Transverse colon (tissue), 4 donors: ENCODE measurements around the gene EFCAB8. TPM values are rescaled to one million over a fixed set of nuclear protein-coding genes. Genes with fewer than 3 reads are reported as not detected.

Experiments
- DNase-seq: peaks from one replicate; pipeline ENCODE4 v3.0.0-alpha.2; 2019
- H3K27ac ChIP-seq, 4 donors: fragments of 200-600 bp; sonication (generic); 2 replicates each; pipeline ENCODE4 v1.5.1; 2016 to 2018; ENCODE audit warnings: inconsistent platforms in 4 of 4
- H3K27me3 ChIP-seq: fragments of 200-600 bp; sonication (generic); 2 replicates; pipeline ENCODE4 v1.5.1; 2017; ENCODE audit warnings: inconsistent platforms
- H3K36me3 ChIP-seq, 4 donors: fragments of 200-600 bp; sonication (generic); 2 replicates each; pipeline ENCODE4 v1.5.1; 2017 to 2019; ENCODE audit warnings: inconsistent platforms in 4 of 4
- H3K4me1 ChIP-seq, 4 donors: fragments of 200-600 bp; sonication (generic); 2 replicates each; pipeline ENCODE4 v1.5.1; 2017 to 2020; ENCODE audit warnings: inconsistent platforms in 4 of 4
- H3K4me3 ChIP-seq, 4 donors: fragments of 200-600 bp; sonication (generic); 1 replicate in 1 of 4; 2 replicates in 3 of 4; pipeline versions ENCODE4 v1.5.1 to v1.6.1; 2017 to 2019; ENCODE audit warnings: inconsistent platforms in 4 of 4
- H3K9me3 ChIP-seq, 2 donors: fragments of 200-600 bp; sonication (generic); 2 replicates each; pipeline ENCODE4 v1.5.1; 2017 to 2019; ENCODE audit warnings: inconsistent platforms in 2 of 2
- CTCF ChIP-seq, 5 experiments: fragments of 200-600 bp in 3 of 5; fragments of 450-650 bp in 2 of 5; sonication (generic) in 3 of 5; IDR thresholded peaks; 1 replicate in 2 of 5; 2 replicates in 3 of 5; pipeline ENCODE4 v1.5.1; 2016 to 2017; ENCODE audit warnings: antibody characterized with exemption in 5 of 5, inconsistent platforms in 3 of 5, mild to moderate bottlenecking in 2 of 5, moderate library complexity in 1 of 5
- EP300 ChIP-seq: sonication (generic); formaldehyde crosslinking; IDR thresholded peaks from one replicate; pipeline ENCODE4 v1.6.1; 2017; ENCODE audit warnings: antibody characterized with exemption, low read depth
- POLR2A ChIP-seq: fragments of 450-650 bp; IDR thresholded peaks from one replicate; pipeline ENCODE4 v1.6.1; 2016; ENCODE audit warnings: antibody characterized with exemption, mild to moderate bottlenecking, moderate library complexity
- POLR2AphosphoS5 ChIP-seq, 3 donors: sonication (generic); formaldehyde crosslinking; IDR thresholded peaks; one replicate each; pipeline ENCODE4 v1.6.1; 2016; ENCODE audit warnings: antibody characterized with exemption in 3 of 3
- WGBS, 2 donors: methylation state at CpG; one replicate each; pipeline ENCODE4 v1.1.5; 2018; ENCODE audit warnings: low coverage in 1 of 2; 5-methylcytosine and 5-hydroxymethylcytosine counted together
- in situ Hi-C, 4 donors: fragments of 200-750 bp; cut with MboI; loops; one replicate each; pipeline versions ENCODE4 v1.15.0 to v1.15.1; 2017; ENCODE audit warnings: low sequenced_read_pairs in 3 of 4, low pct_ligation_motif_present in 1 of 4, low pct_unique_long_range_greater_than_20kb in 1 of 4
- intact Hi-C: fragments of 100-400 bp; cut with DNase I; formaldehyde crosslinking; loops from one replicate; pipeline ENCODE4 v1.15.1; 2023; ENCODE audit warnings: low total_unique reads
- total RNA-seq, 4 donors: library from RNA; depleted of rRNA; stranded (reverse); fragments of >200 nt; gene quantifications; one replicate each; pipeline ENCODE4 v1.1.0, GENCODE V29; 2016

Gene EFCAB8
- total RNA-seq, 4 donors from 2014 or later, result 0.14 TPM; not detected in 3

DNA sequence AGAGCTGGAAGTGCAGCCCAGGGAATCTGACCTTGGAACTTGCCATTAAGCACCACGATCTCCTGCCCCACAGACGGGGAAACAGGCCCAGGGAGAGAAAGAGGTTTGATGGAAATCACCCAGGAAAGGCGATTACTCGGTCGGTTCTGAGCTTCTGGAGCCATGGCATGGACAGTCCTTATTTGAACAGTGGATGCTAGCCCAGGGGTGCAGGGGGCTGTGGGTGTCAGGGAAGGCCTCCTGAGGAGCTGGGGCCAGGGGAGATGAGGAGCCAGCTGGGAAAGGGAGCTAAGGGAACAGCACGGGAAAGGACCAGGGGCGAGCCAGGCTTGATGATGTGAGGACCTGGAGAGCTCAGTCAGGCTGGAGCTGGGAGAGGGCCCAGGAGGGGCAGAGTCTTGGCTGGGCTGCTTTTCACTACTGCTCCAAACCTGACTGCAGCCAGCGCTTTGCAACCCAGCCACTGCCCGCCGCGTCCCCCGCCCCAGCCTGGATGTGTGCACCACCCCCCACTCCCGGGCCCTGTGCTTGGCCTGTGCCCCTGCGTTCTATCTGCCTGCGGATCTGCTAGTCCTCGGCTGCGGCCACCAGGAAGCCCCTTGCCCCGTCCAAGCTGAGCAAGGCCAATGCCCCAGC, 127.7 kb downstream of the EFCAB8 start:
- TF ChIP-seq EP300, result no peak
- H3K27ac ChIP-seq, result no peak overlapping the region
- DNase-seq, result no peak
- no peaks in the 10 kb centered on the region for H3K9me3 ChIP-seq
- no peaks in the 10 kb centered on the region for H3K4me1 ChIP-seq
- in situ Hi-C loops (no loop called here), intact Hi-C loops (no loop called here)
- WGBS, 2 donors, result 53 to 79% methylated on average over 3 to 17 of the region's 18 CpGs
- H3K27me3 ChIP-seq, result no peaks in the 10 kb centered on the region
- H3K36me3 ChIP-seq, result no peaks in the 10 kb centered on the region
- no peak overlapping the region for H3K4me3 ChIP-seq

- Histone ChIP-seq H3K27ac (no peak overlapping the region), H3K9me3 (no peaks in the 10 kb centered on the region), H3K4me3 (no peak overlapping the region), H3K4me1 (no peaks in the 10 kb centered on the region), H3K27me3 (no peaks in the 10 kb centered on the region), H3K36me3 (no peaks in the 10 kb centered on the region)
- in situ Hi-C loops (no loop called here), intact Hi-C loops (no loop called here)
- 90 to 100% methylated on average over 1 to 11 of the region's 11 CpGs for WGBS, 2 donors
- DNase-seq, result no peak
- TF ChIP-seq POLR2AphosphoS5 (IDR thresholded peaks at IDR 0.05), result no peak
- no peak for TF ChIP-seq EP300
- TF ChIP-seq CTCF (IDR thresholded peaks at IDR 0.05), result no peak
These were observed 128.5 kb downstream of the EFCAB8 start for GRCh38 chr20:32987044-32987825.

DNA sequence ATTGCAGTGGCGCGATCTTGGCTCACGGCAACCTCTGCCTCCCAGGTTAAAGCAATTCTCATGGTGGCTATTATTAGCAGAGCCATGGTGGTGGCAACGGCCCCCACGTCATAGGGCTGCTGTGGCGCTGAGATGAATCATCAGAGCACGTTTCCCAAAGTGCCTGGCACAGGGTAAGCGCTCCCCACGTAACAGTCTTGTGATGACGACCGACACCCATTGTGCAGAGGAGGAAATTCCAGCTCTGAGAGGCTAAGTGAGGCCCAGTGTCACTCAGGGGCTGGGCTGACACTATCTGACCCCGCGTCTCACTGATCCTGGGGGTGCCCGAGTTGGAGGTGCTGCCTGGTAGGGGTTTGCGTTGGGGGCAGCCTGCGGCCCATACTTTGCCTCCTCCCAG, 129.3 kb downstream of the EFCAB8 start:
- DNase-seq, result no peak
- intact Hi-C loops (no loop called here), in situ Hi-C loops (no loop called here)
- no peak overlapping the region for H3K27ac ChIP-seq
- no peaks in the 10 kb centered on the region for H3K36me3 ChIP-seq
- no peaks in the 10 kb centered on the region for H3K27me3 ChIP-seq
- no peak overlapping the region for H3K4me3 ChIP-seq
- no peak for TF ChIP-seq POLR2A
- no peak for TF ChIP-seq CTCF (IDR thresholded peaks at IDR 0.05)
- no peak for TF ChIP-seq POLR2AphosphoS5 (IDR thresholded peaks at IDR 0.05)
- TF ChIP-seq EP300, result no peak
- WGBS, 2 donors, result 76% methylated on average over 12 of the region's 16 CpGs; no CpG with 5 or more reads in 1 of the 2 donors
- H3K9me3 ChIP-seq, result no peaks in the 10 kb centered on the region
- H3K4me1 ChIP-seq, result no peaks in the 10 kb centered on the region

DNA sequence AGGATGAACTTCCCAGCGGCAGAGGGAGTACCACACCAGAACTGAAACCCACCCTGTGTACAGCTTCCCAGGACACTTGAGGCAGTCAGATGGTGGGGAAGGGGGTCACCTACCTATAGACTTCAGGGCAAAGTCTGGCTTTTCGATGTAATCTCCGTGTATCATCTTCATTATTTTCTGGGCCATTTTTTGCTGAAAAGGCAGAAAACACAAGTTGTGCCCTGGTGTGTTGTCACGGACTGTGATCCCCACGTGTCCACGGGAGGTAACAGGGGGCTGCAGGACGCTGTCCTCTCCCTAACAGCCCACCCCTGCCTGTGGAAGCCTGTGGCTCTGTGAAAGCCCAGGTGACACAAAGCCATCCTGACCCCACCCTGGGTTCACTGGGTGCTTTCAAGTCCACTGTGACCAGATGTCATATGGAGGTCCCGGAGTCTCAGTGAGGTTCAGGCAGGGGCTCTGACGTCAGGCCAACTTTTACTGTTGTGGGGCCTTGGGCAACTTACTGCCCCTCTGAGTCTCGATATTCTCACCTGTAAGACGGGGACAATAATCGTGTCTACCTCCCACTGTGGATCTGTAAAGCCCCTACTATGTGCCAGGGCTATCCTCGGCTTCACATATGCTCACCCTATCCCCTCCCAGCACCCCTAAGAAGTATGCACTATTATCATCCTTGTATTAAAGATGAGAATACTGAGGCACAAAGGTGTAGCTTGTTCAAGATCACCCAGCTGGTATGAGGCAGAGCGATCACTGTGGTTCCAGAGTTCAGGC, 131.0 kb downstream of the EFCAB8 start:
- intact Hi-C loops (no loop called here), in situ Hi-C loops (no loop called here)
- Histone ChIP-seq H3K27ac (no peak overlapping the region), H3K4me3 (no peak overlapping the region), H3K9me3 (no peaks in the 10 kb centered on the region), H3K4me1 (no peaks in the 10 kb centered on the region), H3K27me3 (no peaks in the 10 kb centered on the region), H3K36me3 (no peaks in the 10 kb centered on the region)
- 79% methylated on average over 14 of the region's 14 CpGs; no CpG with 5 or more reads in 1 of the 2 donors for WGBS, 2 donors
- no peak for DNase-seq
- TF ChIP-seq EP300, result no peak

GRCh38 chr20:32990426-32990825, 131.7 kb downstream of the EFCAB8 start:
- Histone ChIP-seq H3K4me1 (no peaks in the 10 kb centered on the region), H3K9me3 (no peaks in the 10 kb centered on the region), H3K27me3 (no peaks in the 10 kb centered on the region), H3K36me3 (no peaks in the 10 kb centered on the region), H3K4me3 (no peak overlapping the region), H3K27ac (no peak overlapping the region)
- TF ChIP-seq CTCF (IDR thresholded peaks at IDR 0.05), result no peak
- in situ Hi-C loops, result no loop called here
- intact Hi-C loops, result no loop called here
- no peak for DNase-seq
- 83% methylated on average over 3 of the region's 3 CpGs; no CpG with 5 or more reads in 1 of the 2 donors for WGBS, 2 donors
